SHP77 treated with DMSO at 0.1 percent for 48 hours (cell line): Measurements from ENCODE around the gene PSMG3.

Source experiments
- DNase-seq: peaks from one replicate; lab custom pipeline; 2025; lab: John Stamatoyannopoulos, UW

Gene PSMG3

GRCh38 chr7:1579481-1580421, 9.9 kb upstream of the PSMG3 start:
- DNase-seq, result peak; percentile 59

DNA sequence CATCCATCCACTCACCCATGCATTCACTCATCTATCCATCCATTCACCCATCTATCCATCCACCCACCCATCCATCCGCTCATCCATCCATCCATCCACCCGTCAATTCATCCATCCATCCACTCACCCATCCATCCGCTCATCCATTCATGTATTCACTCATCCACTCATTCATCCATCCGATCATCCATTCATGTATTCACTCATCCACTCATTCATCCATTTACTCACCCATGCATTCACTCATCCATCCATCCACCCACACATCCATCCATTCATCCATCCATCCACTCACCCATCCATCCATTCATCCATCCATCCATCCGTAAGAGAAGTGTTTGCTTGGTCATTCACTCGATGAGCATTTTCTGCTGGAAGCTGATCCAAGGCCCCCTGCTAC, 8.7 kb upstream of the PSMG3 start:
- DNase-seq, result no peak

DNA sequence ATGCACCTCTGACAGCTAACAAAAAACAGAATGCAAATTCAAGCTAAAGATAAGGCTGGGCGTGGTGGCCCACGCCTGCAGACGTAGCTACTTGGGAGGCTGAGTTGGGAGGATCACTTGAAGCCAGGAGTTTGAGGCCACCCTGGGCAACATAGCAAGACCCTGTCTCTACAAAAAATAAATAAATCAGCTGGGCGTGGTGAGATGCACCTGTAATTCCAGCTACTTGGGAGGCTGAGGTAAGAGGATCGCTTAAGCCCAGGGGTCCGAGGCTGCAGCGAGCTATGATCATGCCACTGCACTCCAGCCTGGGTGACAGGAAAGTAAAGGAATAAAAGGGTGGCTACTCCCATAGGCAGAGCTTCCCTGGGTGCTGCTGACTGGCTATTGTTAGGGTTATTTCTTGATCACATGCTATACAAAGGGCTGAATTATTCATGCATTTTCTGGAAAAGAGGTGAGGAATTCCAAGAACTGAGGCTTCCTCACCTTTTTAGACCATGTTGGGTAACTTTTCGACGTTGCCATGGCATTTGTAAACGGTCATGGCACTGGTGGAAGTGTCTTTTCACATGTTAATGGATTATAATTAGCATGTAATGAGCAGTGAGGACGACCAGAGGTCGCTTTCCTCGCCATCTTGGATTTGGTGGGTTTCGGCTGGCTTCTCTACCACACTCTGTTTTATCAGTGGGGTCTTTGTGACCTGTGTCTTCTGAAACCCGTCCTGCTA, 6.9 kb upstream of the PSMG3 start:
- no peak for DNase-seq

DNA sequence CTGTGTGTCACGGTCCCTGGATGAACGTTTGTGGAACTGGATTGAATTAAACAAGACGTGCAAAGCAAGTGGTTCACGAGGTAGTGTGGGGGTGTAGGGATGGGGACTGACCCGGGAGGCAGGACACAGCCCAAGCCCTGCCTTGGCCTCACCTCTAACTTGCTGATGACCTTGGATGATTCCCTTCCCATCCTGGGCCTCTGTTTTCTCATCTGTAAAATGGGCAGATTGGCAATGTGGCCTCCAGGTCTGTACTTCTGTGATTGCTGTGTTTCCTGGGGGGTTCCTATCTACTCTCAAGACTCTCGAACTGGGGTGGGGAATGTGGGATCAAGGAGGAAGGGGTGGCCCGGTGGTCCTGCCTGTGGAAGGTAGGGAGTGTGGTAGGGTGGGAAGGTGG, 6.0 kb upstream of the PSMG3 start:
- DNase-seq, result no peak

DNA sequence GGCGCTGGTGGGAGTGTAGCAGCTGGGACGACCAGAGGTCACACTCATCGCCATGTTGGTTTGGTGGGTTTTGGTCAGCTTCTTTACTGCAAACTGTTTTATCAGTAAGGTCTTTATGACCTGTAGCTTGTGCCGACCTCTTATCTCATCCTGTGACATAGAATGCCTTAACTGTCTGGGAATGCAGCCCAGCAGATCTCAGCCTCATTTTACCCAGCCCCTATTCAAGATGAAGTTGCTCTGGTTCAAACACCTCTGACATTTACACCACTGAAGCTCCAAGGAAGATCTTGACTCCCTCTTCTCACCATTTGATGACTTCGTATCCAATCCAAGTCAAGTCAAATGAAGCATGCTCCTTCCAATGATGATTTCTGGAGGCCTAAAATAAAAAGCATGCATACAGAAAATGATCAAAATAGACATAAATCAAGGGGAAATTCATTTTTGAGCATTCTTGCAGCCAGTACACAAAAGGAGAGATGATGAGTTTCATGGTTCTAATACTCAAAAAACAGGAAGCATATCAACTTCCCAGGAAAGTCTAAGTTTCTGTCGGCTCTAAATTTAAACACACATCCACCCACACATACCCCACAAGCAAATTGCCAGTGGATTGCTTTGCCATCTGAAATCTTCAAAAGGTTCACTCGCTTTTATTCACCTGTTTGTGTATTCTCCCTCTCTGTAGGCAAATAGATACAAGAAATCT, 2.4 kb upstream of the PSMG3 start:
- DNase-seq, result no peak

DNA sequence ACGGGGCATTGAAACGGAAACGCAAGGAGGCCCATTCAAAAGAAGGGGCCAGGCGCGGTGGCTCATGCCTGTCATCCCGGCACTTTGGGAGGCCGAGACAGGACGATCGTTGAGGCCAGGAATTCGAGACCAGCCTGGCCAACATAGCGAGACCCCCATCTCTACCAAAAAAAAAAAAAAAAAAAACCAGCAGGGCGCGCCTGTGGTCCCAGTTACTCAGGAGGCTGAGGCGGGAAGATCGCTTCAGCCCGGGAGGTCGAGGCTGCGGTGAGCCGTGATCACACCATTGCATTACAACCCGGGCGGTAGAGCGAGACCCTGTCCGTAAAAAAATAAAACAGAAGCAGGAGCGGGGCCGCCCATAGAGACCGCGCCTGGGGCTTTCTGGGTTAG, 396 bp downstream of the PSMG3 start:
- DNase-seq, result no peak

DNA sequence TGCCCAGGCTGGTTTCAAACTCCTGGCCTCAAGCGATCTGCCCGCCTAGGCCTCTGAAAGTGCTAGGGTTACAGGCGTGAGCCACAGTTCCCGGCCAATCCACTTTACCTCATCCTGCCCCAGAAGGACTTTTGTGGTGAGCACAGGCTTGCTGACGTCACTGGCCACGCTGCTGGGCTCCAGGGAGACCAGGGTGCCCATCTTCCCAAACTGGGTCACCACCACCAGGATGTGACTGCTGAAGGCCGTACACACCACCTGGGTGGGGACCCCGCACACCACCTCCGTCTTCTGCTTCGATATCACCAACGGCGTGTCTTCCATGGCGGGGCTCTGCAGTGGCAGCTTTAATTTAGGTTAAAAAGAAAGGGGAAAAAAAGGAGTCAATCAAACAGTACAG, 816 bp downstream of the PSMG3 start:
- DNase-seq, result no peak

- no peak for DNase-seq
Observed at GRCh38 chr7:1567896-1568510, 1.8 kb downstream of the PSMG3 start.

GRCh38 chr7:1567049-1567771, 2.6 kb downstream of the PSMG3 start:
- DNase-seq, result no peak

- DNase-seq, result no peak
Observed at GRCh38 chr7:1566687-1567048, 3.2 kb downstream of the PSMG3 start.

DNA sequence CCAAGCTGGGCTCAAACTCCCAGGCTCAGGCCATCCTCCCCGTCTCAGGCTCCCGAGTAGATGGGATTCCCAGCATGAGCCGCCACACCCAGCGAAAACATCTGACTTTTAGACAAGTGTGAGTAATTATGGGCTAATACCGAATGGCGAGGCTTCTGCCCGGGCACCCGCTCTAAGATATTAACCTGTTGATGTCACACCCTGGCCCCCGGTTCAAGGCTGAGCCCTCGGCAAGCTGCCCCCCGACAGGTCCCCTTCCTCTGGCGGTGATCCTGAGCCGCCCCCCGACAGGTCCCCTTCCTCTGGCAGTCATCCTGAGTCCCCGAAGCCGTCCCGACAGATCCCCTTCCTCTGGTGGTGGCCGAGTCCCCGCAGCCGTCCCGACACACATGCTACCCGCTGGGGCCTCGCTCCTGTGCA, 5.2 kb downstream of the PSMG3 start:
- DNase-seq, result no peak

DNA sequence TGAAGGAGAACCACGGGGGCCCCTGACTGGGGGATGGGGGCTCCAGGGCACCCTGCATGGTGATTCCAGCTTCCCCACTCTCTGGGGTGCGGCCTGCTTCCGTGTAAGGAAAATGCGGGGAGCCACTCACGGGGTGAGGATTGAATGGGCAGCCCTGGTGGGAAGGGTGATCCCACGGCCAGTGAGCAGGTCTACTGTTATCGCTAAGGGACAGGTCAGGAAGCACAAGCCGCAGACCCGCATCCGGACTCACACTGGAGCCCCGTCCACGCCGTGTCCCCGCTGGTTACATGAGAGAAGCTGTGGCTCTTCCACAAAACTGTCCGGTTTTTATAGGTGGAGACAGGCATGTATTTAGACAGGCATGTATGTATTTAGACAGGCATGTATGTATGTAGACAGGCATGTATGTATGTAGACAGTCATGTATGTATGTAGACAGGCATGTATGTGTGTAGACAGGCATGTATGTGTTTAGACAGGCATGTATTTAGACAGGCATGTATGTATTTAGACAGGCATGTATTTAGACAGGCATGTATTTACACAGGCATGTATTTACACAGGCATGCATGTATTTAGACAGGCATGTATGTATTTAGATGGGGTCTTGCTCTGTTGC, 5.7 kb downstream of the PSMG3 start:
- no peak for DNase-seq

DNA sequence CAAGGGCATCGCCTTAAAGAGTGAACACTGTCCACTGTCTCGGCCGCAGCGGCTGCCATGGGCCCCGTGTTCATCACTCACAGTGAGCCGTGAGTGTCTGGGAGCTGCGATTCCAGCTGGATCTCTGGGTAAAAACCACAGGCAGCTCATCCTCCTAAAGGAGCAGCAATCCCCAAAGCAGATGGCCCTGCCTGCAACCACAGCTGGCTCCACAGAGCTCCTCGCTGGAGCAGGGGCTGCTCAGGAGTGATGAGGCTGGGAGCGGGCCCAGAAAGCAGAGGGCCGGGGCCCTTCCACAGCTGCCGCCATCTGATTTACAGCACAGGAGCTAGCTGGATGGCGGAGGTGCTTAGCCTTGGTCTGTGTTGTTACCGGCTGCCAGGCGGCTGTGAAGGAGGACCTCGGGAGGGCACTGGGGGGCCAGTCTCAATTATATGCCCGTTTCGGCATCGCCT, 7.2 kb downstream of the PSMG3 start:
- DNase-seq, result no peak

DNA sequence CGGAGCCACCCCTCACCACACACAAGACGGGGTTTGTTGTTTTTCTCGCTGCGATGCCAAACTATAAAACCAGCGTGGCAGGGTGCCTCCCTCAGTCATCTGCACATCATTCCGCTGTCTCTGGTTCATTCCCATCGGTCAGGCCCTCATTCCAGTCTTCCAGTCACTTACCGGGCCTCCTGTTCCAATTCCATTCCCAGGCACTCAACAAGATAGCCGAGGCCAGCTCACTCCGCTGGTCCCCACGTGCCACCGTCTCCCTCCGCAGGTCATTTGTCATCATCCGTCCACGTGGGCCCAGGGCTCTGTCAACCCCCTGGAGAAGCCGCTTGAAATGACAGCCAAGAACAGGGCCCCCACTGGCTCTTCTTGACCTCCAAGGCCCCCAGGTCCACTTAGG, 7.7 kb downstream of the PSMG3 start:
- DNase-seq, result no peak

GRCh38 chr7:1561036-1561940, 8.5 kb downstream of the PSMG3 start:
- DNase-seq, result no peak

DNA sequence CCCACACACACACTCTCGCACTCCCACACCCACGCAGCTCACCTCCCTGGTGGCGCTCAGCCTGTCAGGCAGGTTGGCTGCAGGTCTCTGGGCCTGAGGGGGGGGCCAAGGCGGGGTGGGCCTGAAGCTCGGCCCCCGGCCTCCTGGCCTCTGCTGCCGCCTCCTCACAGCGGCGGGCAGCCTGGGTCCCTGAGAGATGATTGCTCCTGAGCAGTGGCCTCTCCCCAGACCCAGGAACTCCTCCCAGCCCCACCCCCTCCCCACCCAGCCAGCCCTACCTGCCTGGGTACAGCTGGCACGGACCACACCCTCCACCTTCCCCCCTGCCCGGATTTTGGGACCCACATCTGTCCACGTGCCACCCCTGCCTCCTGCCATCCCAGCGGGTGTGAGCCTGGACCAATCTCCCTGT, 9.2 kb downstream of the PSMG3 start:
- DNase-seq, result no peak

GRCh38 chr7:1559626-1560590, 9.9 kb downstream of the PSMG3 start:
- DNase-seq, result no peak

GRCh38 chr7:1558841-1559625, 10.8 kb downstream of the PSMG3 start:
- no peak for DNase-seq
